ENCODE results near the gene MILR1. TPM values are rescaled to one million over a fixed set of nuclear protein-coding genes. Genes with fewer than 3 reads are reported as not detected.

Gene MILR1
- total RNA-seq, 1 experiment from 2014 or later: not detected

GRCh38 chr17:64498308-64499203 is 49.6 kb downstream of the MILR1 start:
- in situ Hi-C loops (cut with HindIII; ENCODE audit: low sequenced_read_pairs): no loop called here
- no peak for DNase-seq (ENCODE audit: low spot score)

GRCh38 chr17:64499805-64500486 is 51.0 kb downstream of the MILR1 start:
- in situ Hi-C loops (cut with HindIII; ENCODE audit: low sequenced_read_pairs): no loop called here
- DNase-seq (ENCODE audit: low spot score): no peak

- no peak for DNase-seq (ENCODE audit: low spot score)
- in situ Hi-C loops (cut with HindIII; ENCODE audit: low sequenced_read_pairs): no loop called here
These were observed 51.6 kb downstream of the MILR1 start for GRCh38 chr17:64500487-64500859.

- no peak for DNase-seq (ENCODE audit: low spot score)
- in situ Hi-C loops (cut with HindIII; ENCODE audit: low sequenced_read_pairs): no loop called here
These were observed 52.2 kb downstream of the MILR1 start for GRCh38 chr17:64500862-64501765.

GRCh38 chr17:64502021-64502420 is 53.1 kb downstream of the MILR1 start:
- no peak for DNase-seq (ENCODE audit: low spot score)
- in situ Hi-C loops (cut with HindIII; ENCODE audit: low sequenced_read_pairs): no loop called here

- no peak for DNase-seq (ENCODE audit: low spot score)
- in situ Hi-C loops (cut with HindIII; ENCODE audit: low sequenced_read_pairs): no loop called here
These were observed 53.9 kb downstream of the MILR1 start for GRCh38 chr17:64502809-64503208.

GRCh38 chr17:64503341-64503740 is 54.4 kb downstream of the MILR1 start:
- in situ Hi-C loops (cut with HindIII; ENCODE audit: low sequenced_read_pairs): no loop called here
- DNase-seq (ENCODE audit: low spot score): no peak

- DNase-seq (ENCODE audit: low spot score): no peak
- in situ Hi-C loops (cut with HindIII; ENCODE audit: low sequenced_read_pairs): no loop called here
These were observed 55.2 kb downstream of the MILR1 start for GRCh38 chr17:64503821-64504768.

GRCh38 chr17:64504769-64505339 is 55.9 kb downstream of the MILR1 start:
- no peak for DNase-seq (ENCODE audit: low spot score)
- in situ Hi-C loops (cut with HindIII; ENCODE audit: low sequenced_read_pairs): no loop called here

- in situ Hi-C loops (cut with HindIII; ENCODE audit: low sequenced_read_pairs): no loop called here
- DNase-seq (ENCODE audit: low spot score): peak; percentile 91
These were observed 56.7 kb downstream of the MILR1 start for GRCh38 chr17:64505340-64506200.

- peak; percentile 96 for DNase-seq (ENCODE audit: low spot score)
- in situ Hi-C loops (cut with HindIII; ENCODE audit: low sequenced_read_pairs): no loop called here
These were observed 57.3 kb downstream of the MILR1 start, which contains the start of gene DDX5 for GRCh38 chr17:64506201-64506575. DDX5 (minus strand) TSS chr17:64506289; CDS start chr17:64506119, 170 bp downstream.

- peak; percentile 96 for DNase-seq (ENCODE audit: low spot score)
- in situ Hi-C loops (cut with HindIII; ENCODE audit: low sequenced_read_pairs): no loop called here
These were observed 57.9 kb downstream of the MILR1 start, which contains the start of gene CEP95 for GRCh38 chr17:64506576-64507412. CEP95 (plus strand) TSS chr17:64506977; CDS start chr17:64507098, 121 bp downstream.

- in situ Hi-C loops (cut with HindIII; ENCODE audit: low sequenced_read_pairs): no loop called here
- DNase-seq (ENCODE audit: low spot score): peak; percentile 67
These were observed 58.5 kb downstream of the MILR1 start for GRCh38 chr17:64507413-64507782.

- in situ Hi-C loops (cut with HindIII; ENCODE audit: low sequenced_read_pairs): no loop called here
- DNase-seq (ENCODE audit: low spot score): no peak
These were observed 59.8 kb downstream of the MILR1 start for GRCh38 chr17:64508683-64509082.

- in situ Hi-C loops (cut with HindIII; ENCODE audit: low sequenced_read_pairs): no loop called here
- no peak for DNase-seq (ENCODE audit: low spot score)
These were observed 60.3 kb downstream of the MILR1 start for GRCh38 chr17:64509179-64509578.

GRCh38 chr17:64515419-64515818 is 66.5 kb downstream of the MILR1 start:
- in situ Hi-C loops (cut with HindIII; ENCODE audit: low sequenced_read_pairs): no loop called here
- DNase-seq (ENCODE audit: low spot score): no peak

Data from G401 (cell line).